ENCODE results near the gene CD59.
"Not testable (repeated sequence)": the region's sequence is repeated elsewhere in the genome, so short reads cannot be mapped to it uniquely, and the experiment has no call there.

The CD59 gene

GRCh38 chr11:33665350-33666106 lies 70.7 kb downstream of the CD59 start:
- DNase-seq (ENCODE audit: low read depth), result no peak

GRCh38 chr11:33664827-33665226 lies 71.4 kb downstream of the CD59 start:
- DNase-seq (ENCODE audit: low read depth), result no peak

GRCh38 chr11:33664166-33664565 lies 72.1 kb downstream of the CD59 start:
- no peak for DNase-seq (ENCODE audit: low read depth)

GRCh38 chr11:33663121-33663520 lies 73.1 kb downstream of the CD59 start:
- no peak for DNase-seq (ENCODE audit: low read depth)

DNA sequence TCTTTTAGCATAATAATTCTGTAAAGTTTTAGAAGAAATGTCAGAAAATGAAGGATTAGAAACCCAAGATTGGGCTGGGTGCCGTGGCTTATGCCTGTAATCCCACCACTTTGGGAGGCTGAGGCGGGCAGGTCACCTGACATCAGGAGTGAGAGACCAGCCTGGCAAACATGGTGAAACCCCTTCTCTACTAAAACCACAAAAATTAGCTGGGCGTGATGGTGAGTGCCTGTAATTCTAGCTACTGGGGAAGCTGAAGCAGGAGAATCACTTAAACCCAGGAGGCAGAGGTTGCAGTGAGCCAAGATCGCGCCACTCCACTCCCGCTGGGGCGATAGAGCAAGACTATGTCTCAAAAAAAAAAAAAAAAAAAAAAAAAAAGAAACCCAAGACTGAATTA lies 74.7 kb downstream of the CD59 start:
- DNase-seq (ENCODE audit: low read depth), result not testable (repeated sequence)

DNA sequence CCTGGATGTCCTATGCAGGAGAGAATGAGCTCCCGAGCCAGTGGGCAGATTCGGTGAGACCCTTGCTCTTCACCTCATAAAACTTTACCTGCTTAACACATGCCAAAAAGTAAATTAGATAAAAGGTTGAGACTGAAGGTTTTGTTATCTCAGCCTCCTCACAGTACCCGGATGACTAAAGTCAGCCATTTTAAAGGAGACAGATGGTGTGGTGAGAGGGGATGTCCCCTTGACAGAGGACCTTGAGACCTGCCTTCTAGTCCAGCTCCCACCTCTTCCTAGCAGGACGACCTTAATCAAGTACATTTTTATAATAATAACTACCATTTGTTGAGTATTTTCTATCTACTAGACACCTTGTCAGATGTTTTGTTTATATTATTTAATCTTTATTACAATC lies 75.3 kb downstream of the CD59 start:
- DNase-seq (ENCODE audit: low read depth), result no peak

DNA sequence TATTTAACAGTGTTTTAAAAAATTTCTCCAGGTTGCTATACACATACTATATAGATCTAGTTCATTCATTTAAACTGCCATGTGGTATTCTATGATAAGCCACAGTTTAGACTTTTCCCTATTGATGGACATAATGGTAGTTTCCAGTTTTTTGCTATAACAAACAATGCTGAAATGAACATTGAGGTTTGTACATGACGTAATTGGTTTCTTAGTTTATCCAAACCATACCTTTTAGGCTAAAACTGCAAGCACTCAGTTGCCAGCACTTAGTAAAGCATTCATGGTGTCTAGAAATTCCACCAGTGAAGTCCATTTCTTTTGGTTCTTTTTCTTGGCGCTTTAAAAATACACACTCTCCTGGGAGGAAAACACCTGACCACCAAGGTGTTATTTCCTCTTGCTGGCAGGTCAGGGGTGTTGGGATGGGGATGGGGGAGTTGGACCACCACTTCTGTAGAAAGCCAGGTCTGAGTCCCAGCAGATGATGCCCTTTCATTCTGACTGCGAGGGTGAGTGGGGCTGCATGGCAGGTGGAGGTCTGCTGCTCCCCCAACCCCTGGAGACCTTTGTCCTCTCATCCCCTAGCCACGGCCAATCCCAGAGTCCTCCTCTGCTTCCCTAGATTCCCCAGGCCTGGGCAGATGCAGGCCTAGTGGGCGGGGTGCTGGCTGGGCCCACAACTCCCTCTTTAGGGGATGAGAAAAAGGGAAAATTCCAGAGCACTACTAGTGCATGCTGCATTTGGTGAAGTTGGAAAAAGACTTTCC lies 76.7 kb downstream of the CD59 start:
- no peak for DNase-seq (ENCODE audit: low read depth)

- DNase-seq (ENCODE audit: low read depth), result no peak
Observed at GRCh38 chr11:33658195-33658900, 77.9 kb downstream of the CD59 start.

GRCh38 chr11:33657757-33658156 lies 78.5 kb downstream of the CD59 start:
- no peak for DNase-seq (ENCODE audit: low read depth)

GRCh38 chr11:33656768-33657167 lies 79.5 kb downstream of the CD59 start:
- no peak for DNase-seq (ENCODE audit: low read depth)

DNA sequence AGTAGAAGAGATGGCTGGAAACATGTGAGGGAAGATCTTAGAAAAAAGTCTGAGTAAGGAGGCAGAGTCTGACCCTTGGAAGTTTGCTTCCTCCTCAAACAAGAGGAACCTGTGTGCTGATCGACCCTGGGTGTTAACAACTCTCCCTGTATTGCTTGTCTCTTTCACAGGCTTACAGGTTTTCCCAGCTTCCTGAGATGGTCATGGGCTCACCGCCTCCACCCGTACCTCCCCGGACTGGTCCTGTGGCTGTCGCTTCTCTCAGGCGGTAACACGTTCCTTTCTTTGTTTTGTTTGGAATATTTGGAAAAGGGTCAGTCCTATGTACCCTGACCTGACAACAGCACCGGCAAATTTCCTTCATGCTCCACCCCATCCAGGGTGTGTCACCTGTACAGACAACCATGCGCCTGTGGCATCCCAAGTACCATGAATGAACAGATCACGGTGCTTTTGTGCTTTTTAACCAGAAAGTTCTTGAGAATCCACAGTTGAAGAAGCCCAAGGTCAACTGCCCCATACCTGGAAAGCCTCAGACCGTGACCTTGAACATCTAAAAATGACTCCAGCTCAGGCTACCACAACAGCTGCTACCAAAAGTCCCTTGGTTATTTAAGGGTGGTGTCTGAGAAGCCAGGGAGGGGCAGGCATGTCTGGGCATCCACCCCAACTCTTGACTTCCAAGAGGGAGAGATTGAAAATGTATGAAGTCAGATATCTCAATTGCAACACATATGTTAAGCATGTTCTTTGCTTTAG lies 80.2 kb downstream of the CD59 start:
- no peak for DNase-seq (ENCODE audit: low read depth)

DNA sequence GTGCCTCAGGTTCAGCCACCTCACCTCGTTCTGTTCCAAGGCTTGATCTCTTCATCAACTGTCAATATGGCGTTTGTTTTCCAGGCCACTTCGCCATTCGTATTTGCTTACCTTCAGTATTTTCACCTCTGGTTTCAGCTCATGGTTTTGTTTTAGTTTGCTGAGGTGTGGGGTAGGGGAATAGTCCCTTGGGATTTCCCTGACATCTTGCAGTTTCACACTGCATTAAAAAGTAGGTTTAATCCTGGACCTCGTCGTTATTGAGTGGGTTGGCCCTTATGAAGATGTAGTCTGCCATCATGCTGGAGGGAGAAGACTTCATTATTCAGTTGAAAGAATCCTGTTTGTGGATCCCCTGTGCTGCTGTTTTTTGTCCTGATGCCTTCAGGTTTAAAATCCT lies 81.6 kb downstream of the CD59 start:
- no peak for DNase-seq (ENCODE audit: low read depth)
